ENCODE results near the gene CNST.

GRCh38 chr1:246569248-246570238 lies 3.3 kb downstream of the CNST start:
- no peak for TF ChIP-seq EGR1 (conservative IDR thresholded peaks at IDR 0.05)
- TF ChIP-seq NR2C2 (CRISPR knock-in tag; IDR thresholded peaks at IDR 0.05), result no peak
- peak; percentile 51; the same call in 1 of the 2 replicates for TF ChIP-seq NR2C2 (tag; IDR thresholded peaks at IDR 0.05)
- TF ChIP-seq NR1H2 (CRISPR knock-in tag; IDR thresholded peaks at IDR 0.05), result no peak
- no peak for TF ChIP-seq CAMTA2 (CRISPR knock-in tag; conservative IDR thresholded peaks at IDR 0.05)
- TF ChIP-seq PATZ1 (CRISPR knock-in tag; IDR thresholded peaks at IDR 0.05; ENCODE audit: borderline replicate concordance), result no peak
- TF ChIP-seq CTCF (IDR thresholded peaks at IDR 0.05 in 2 of 3, conservative IDR thresholded peaks at IDR 0.05 in 1 of 3; ENCODE audit: insufficient read depth in 2 of 3, low read depth in 1 of 3, low read length in 3 of 3), result no peak
- no peak for TF ChIP-seq ARID4B (CRISPR knock-in tag; IDR thresholded peaks at IDR 0.05)
- TF ChIP-seq POLR2A (conservative IDR thresholded peaks at IDR 0.05), result peak; percentile 50; the same call in 1 of the 2 replicates
- no peak for TF ChIP-seq FOXM1 (IDR thresholded peaks at IDR 0.05; ENCODE audit: low read depth)
- TF ChIP-seq FOXM1 (CRISPR knock-in tag; IDR thresholded peaks at IDR 0.05; ENCODE audit: low read depth), result no peak

Data from K562 (cell line).